ENCODE data around the gene ZNF827.

Gene ZNF827

DNA sequence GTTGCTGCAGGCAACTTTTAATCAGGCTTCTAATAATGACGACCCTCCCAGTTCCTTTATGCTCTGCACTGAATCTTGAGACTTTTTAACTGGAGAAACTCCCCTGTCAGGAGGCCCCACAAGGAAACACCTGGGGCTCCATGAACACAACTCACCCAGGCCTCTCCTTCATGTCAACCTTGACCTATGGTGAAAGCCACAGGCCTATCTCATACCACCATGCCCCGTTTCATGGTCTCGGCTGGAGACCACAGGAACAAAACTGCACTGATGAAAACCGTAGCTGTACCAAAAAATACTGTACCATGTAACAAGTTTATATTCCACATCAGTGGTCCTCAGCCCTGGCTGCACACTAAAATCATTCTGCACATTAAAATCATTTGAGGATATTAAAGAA is 57.0 kb downstream of the ZNF827 start:
- TF ChIP-seq, protein P1, sequence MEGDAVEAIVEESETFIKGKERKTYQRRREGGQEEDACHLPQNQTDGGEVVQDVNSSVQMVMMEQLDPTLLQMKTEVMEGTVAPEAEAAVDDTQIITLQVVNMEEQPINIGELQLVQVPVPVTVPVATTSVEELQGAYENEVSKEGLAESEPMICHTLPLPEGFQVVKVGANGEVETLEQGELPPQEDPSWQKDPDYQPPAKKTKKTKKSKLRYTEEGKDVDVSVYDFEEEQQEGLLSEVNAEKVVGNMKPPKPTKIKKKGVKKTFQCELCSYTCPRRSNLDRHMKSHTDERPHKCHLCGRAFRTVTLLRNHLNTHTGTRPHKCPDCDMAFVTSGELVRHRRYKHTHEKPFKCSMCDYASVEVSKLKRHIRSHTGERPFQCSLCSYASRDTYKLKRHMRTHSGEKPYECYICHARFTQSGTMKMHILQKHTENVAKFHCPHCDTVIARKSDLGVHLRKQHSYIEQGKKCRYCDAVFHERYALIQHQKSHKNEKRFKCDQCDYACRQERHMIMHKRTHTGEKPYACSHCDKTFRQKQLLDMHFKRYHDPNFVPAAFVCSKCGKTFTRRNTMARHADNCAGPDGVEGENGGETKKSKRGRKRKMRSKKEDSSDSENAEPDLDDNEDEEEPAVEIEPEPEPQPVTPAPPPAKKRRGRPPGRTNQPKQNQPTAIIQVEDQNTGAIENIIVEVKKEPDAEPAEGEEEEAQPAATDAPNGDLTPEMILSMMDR (IDR thresholded peaks at IDR 0.05; ENCODE audit: insufficient read depth, low read length, poor library complexity, severe bottlenecking): no peak
- TF ChIP-seq EZH2phosphoT487 (conservative IDR thresholded peaks at IDR 0.05; ENCODE audit: low read length): no peak
- Histone ChIP-seq H3K27ac (ENCODE audit: low read depth, low read length) (no peak overlapping the region), H3F3A (ENCODE audit: insufficient read depth) (no peaks in the 10 kb centered on the region), H3K27me3 (ENCODE audit: low read length) (no peaks in the 10 kb centered on the region), H3K9me2 (replicated peaks; ENCODE audit: insufficient read depth, low read length) (no peaks in the 10 kb centered on the region), H3K36me3 (ENCODE audit: low read length) (peaks cover 17% of the 10 kb centered on the region), H3K9ac (ENCODE audit: low read length) (no peak overlapping the region), H3K9me3 (ENCODE audit: insufficient read depth, low read length) (no peaks in the 10 kb centered on the region), H3K4me2 (ENCODE audit: low read depth, low read length, poor library complexity, severe bottlenecking) (no peak overlapping the region), H4K20me1 (ENCODE audit: low read depth, low read length) (peaks cover 4% of the 10 kb centered on the region; the same call in 1 of the 2 replicates), H2AFZ (ENCODE audit: low read depth, low read length, severe bottlenecking) (no peak overlapping the region), H3K79me2 (ENCODE audit: insufficient read depth, low read length) (peaks cover 63% of the 10 kb centered on the region), H3K4me3 (ENCODE audit: insufficient read depth, low read length, poor library complexity, severe bottlenecking) (no peak overlapping the region)

DNA sequence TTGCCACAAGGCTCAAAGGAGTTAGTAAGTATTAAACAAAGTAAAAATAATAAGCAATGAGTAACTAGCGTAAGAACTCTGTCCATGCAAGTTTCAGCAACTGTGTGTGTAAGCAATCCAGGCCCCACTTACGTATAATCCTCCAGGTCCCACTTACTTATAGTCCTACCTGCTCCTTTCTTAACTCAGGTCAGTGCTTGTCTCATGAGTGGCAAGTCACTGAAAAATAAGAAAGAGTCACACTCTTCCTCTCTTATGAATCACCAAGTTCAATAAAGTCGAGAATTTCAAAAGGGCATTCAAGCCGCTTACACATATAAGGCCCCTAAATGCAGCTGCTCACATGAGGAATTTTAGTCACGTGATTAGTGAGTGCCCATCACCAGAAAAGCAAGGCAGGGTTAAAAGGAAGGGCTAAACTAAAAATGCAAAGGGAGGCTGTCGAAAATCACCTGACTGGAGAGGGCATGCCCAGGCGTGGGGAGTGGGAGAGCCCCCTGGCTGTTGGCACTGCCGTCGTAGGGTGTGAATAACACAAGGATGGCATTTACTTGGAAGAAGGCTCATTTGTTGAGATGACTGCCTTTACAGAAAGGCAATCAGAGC is 58.2 kb downstream of the ZNF827 start:
- Histone ChIP-seq H2AFZ (ENCODE audit: low read depth, low read length, severe bottlenecking) (no peak overlapping the region), H3K79me2 (ENCODE audit: insufficient read depth, low read length) (peaks cover 62% of the 10 kb centered on the region), H3K9me2 (replicated peaks; ENCODE audit: insufficient read depth, low read length) (no peaks in the 10 kb centered on the region), H3K4me2 (ENCODE audit: low read depth, low read length, poor library complexity, severe bottlenecking) (no peak overlapping the region), H3K36me3 (ENCODE audit: low read length) (peaks cover 18% of the 10 kb centered on the region), H3K9ac (ENCODE audit: low read length) (no peak overlapping the region), H3K27me3 (ENCODE audit: low read length) (no peaks in the 10 kb centered on the region), H3K27ac (ENCODE audit: low read depth, low read length) (no peak overlapping the region), H3K9me3 (ENCODE audit: insufficient read depth, low read length) (no peaks in the 10 kb centered on the region), H3F3A (ENCODE audit: insufficient read depth) (no peaks in the 10 kb centered on the region), H4K20me1 (ENCODE audit: low read depth, low read length) (peaks cover 4% of the 10 kb centered on the region; the same call in 1 of the 2 replicates), H3K4me3 (ENCODE audit: insufficient read depth, low read length, poor library complexity, severe bottlenecking) (no peak overlapping the region)
- TF ChIP-seq, protein P1 (IDR thresholded peaks at IDR 0.05; ENCODE audit: insufficient read depth, low read length, poor library complexity, severe bottlenecking): no peak

DNA sequence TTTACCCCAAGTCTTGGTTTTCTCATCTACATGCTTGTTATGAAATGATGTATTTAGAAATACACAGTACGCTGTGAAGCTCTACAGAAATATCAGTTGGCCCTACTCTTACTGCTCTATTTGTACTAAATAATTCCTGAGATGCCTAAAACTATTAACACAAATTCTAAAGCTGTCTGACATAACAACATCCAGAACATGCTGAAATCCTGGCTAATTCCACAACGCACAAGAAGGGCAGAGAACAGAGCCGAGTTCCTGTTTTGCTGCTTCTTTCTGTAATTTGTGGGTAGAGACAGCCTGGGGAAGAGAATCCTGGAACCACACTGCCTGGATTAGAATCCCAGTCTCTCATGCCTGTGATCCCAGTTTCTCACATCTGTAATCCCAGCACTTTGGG is 59.0 kb downstream of the ZNF827 start:
- no peaks in the 10 kb centered on the region for H3K9me2 ChIP-seq (replicated peaks; ENCODE audit: insufficient read depth, low read length)
- H3K9me3 ChIP-seq (ENCODE audit: insufficient read depth, low read length): no peaks in the 10 kb centered on the region
- H3K36me3 ChIP-seq (ENCODE audit: low read length): peaks cover 16% of the 10 kb centered on the region
- no peaks in the 10 kb centered on the region for H3K27me3 ChIP-seq (ENCODE audit: low read length)
- H3F3A ChIP-seq (ENCODE audit: insufficient read depth): no peaks in the 10 kb centered on the region
- peaks cover 4% of the 10 kb centered on the region; the same call in 1 of the 2 replicates for H4K20me1 ChIP-seq (ENCODE audit: low read depth, low read length)
- no peak overlapping the region for H3K27ac ChIP-seq (ENCODE audit: low read depth, low read length)
- TF ChIP-seq, protein P1 (IDR thresholded peaks at IDR 0.05; ENCODE audit: insufficient read depth, low read length, poor library complexity, severe bottlenecking): no peak
- TF ChIP-seq EZH2phosphoT487 (conservative IDR thresholded peaks at IDR 0.05; ENCODE audit: low read length): no peak
- H3K9ac ChIP-seq (ENCODE audit: low read length): no peak overlapping the region
- H2AFZ ChIP-seq (ENCODE audit: low read depth, low read length, severe bottlenecking): no peak overlapping the region
- no peak overlapping the region for H3K4me3 ChIP-seq (ENCODE audit: insufficient read depth, low read length, poor library complexity, severe bottlenecking)
- peaks cover 60% of the 10 kb centered on the region for H3K79me2 ChIP-seq (ENCODE audit: insufficient read depth, low read length)
- no peak overlapping the region for H3K4me2 ChIP-seq (ENCODE audit: low read depth, low read length, poor library complexity, severe bottlenecking)
